Neutrophil (primary cell): ENCODE measurements around the gene MICAL3.

Experiments
- H3K27ac ChIP-seq: fragments of 200-600 bp; sonication (generic); 2 replicates; pipeline ENCODE4 v1.5.1; 2016; ENCODE audit warnings: mild to moderate bottlenecking, moderate library complexity
- H3K27me3 ChIP-seq: fragments of 200-600 bp; sonication (generic); 2 replicates; pipeline ENCODE4 v1.6.0; 2016; ENCODE audit warnings: mild to moderate bottlenecking
- H3K36me3 ChIP-seq: fragments of 200-600 bp; sonication (generic); 2 replicates; pipeline ENCODE4 v1.5.1; 2017
- H3K4me1 ChIP-seq, 2 experiments: fragments of 200-600 bp in 1 of 2; sonication (generic) in 1 of 2; 1 replicate in 1 of 2; 2 replicates in 1 of 2; pipeline versions ENCODE4 v1.5.1 to v1.6.1; 2013 to 2016; ENCODE audit warnings: low read depth in 1 of 2, low read length in 1 of 2, mild to moderate bottlenecking in 1 of 2, moderate library complexity in 1 of 2; ENCODE audit not compliant: control insufficient read depth in 1 of 2, insufficient read depth in 1 of 2
- H3K4me3 ChIP-seq, 2 experiments: fragments of 200-600 bp in 1 of 2; sonication (generic) in 1 of 2; 1 replicate in 1 of 2; 2 replicates in 1 of 2; pipeline ENCODE4 v1.5.1; 2013 to 2016; ENCODE audit warnings: low read depth in 1 of 2, low read length in 1 of 2, mild to moderate bottlenecking in 1 of 2, moderate library complexity in 1 of 2
- H3K9me3 ChIP-seq: fragments of 200-600 bp; sonication (generic); 2 replicates; pipeline ENCODE4 v1.5.1; 2016
- TF ChIP-seq, protein P1 (sequence below): fragments of 200-600 bp; sonication (generic); IDR thresholded peaks from 2 replicates; pipeline ENCODE4 v1.5.1; 2016; ENCODE audit warnings: antibody characterized with exemption

The MICAL3 gene

DNA sequence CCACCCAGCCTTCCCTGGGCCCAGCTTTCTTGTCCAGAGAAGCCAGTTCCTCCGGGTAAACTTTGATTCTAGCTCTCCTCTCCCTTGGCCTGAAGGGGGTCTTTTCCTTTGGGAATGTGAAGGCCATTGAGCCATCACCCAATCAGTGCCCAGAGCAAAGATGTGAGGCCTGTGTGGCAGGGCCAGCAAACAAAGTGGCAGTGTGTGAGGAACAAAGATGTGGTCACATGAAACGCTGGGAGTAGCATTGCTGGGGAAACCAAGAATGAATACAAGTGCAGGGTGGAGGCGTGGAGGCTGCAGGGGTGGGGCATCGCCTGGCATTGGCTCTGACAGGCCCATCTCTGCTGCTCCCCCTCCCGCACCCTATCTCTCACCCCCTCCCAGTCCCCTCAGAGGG is 158.2 kb downstream of the MICAL3 start:
- Histone ChIP-seq H3K4me1 (no peaks in the 10 kb centered on the region), H3K27ac (no peak overlapping the region), H3K4me3 (no peak overlapping the region), H3K27me3 (no peaks in the 10 kb centered on the region), H3K36me3 (no peaks in the 10 kb centered on the region), H3K9me3 (no peaks in the 10 kb centered on the region)
- TF ChIP-seq, protein P1, sequence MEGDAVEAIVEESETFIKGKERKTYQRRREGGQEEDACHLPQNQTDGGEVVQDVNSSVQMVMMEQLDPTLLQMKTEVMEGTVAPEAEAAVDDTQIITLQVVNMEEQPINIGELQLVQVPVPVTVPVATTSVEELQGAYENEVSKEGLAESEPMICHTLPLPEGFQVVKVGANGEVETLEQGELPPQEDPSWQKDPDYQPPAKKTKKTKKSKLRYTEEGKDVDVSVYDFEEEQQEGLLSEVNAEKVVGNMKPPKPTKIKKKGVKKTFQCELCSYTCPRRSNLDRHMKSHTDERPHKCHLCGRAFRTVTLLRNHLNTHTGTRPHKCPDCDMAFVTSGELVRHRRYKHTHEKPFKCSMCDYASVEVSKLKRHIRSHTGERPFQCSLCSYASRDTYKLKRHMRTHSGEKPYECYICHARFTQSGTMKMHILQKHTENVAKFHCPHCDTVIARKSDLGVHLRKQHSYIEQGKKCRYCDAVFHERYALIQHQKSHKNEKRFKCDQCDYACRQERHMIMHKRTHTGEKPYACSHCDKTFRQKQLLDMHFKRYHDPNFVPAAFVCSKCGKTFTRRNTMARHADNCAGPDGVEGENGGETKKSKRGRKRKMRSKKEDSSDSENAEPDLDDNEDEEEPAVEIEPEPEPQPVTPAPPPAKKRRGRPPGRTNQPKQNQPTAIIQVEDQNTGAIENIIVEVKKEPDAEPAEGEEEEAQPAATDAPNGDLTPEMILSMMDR, result no peak

DNA sequence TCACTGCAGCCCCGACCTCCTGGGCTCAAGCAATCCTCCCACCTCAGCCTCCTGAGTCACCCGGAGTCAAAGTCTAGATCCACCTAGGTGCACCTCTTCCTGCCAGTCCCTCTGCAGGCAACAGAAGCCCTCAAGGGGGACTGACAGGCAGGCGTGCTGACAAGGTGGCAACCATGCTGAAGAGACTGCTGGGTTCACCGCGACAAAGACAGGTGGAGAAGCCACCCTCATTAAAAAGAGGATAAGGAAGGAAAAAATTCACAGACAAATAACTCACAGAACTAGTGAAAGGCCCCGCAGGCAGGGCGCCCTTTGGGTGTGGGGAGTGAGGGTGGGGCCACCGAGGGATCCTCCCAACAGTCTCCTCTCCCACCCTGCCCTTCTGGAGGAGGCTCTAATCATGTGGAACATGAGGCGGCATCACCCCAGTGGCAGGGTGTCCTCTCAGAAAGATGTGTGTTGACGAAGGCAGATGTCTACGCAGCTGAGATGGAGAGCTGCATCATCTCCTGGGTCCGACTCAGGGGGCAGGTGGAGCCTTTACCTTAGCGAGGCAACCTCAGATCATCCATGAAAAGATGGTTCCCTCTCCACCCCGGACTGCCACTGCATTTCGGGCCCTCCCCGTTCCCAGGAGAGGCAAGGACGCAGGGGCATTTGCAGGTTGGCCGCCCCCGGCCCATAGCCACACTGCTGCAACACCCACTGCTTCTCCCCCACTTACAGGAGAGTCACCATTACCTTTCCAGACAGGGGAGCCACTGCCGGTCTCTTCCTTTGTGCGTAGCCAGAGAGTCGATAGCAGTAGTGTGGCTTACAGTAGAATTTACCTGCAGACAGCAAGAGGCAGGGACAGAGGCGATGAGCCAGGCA is 158.9 kb downstream of the MICAL3 start:
- no peaks in the 10 kb centered on the region for H3K9me3 ChIP-seq
- H3K4me1 ChIP-seq, result no peaks in the 10 kb centered on the region
- H3K4me3 ChIP-seq, result no peak overlapping the region
- no peak overlapping the region for H3K27ac ChIP-seq
- H3K36me3 ChIP-seq, result no peaks in the 10 kb centered on the region
- TF ChIP-seq, protein P1, result no peak
- no peaks in the 10 kb centered on the region for H3K27me3 ChIP-seq

DNA sequence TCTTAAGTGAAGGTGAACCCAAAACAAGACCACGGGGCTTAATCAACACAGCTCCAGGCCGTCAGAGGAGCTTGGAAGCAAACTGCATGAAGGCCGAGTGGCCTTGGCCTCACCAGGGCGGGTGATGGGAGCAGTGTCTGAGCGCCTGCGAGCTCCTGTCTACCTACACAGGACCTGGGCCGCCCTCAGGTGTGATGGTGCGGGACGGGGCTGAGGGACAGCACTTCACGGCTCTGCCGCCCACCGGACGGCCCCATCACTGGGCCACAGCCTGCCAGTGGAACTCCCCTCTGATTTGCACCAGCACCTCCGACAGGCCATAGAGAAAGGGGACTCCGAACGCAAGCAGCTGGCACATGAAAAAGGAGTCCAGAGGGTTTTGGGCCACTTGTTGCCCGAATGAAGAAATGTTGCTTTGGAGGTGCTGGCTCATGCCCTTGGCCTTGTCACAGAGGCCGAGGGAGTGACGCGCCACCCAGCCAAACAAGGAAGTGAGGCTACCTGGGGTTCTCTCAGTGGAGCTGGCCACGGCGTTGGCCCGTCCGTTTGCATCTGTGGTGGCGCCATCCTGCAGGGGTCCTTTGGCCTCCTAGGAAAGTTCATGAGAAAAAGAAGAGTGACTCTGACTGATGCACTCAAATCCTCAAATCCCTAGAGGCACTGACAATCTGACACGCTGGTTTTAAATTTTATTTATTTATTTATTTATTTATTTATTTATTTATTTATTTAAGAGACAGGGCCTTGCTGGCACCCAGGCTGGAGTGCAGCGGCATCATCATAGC is 159.8 kb downstream of the MICAL3 start:
- H3K27me3 ChIP-seq, result no peaks in the 10 kb centered on the region
- H3K9me3 ChIP-seq, result no peaks in the 10 kb centered on the region
- TF ChIP-seq, protein P1, result no peak
- H3K4me3 ChIP-seq, result no peak overlapping the region
- H3K27ac ChIP-seq, result no peak overlapping the region
- no peaks in the 10 kb centered on the region for H3K4me1 ChIP-seq
- no peaks in the 10 kb centered on the region for H3K36me3 ChIP-seq

DNA sequence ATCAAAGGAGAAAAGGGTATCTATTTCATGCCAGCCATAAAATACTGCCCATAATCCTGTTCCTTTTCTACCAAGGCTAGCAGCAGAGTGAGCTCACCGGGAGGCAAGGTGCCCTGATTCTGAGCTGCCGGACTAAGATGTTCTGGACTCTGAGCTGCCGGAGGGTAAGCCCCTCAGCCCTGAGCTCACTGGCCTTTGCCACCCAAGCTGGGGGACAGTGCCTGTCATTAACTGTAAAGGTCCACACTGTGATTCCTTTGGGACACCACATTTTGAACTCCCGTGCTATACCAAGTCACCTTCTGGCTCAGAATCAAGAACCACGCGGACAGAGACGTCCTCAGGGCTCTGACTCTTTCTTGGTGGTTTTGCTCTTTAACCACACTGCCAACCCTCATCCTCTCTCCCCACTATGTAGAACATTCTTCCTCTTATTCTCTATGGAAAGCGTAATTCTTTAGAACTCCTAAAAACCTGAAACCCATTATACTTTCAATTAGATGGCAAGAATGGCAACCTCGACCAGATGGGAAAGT is 161.6 kb downstream of the MICAL3 start:
- H3K4me1 ChIP-seq, result no peaks in the 10 kb centered on the region
- H3K27ac ChIP-seq, result no peak overlapping the region
- no peaks in the 10 kb centered on the region for H3K36me3 ChIP-seq
- TF ChIP-seq, protein P1, result no peak
- no peak overlapping the region for H3K4me3 ChIP-seq
- H3K27me3 ChIP-seq, result no peaks in the 10 kb centered on the region
- no peaks in the 10 kb centered on the region for H3K9me3 ChIP-seq

DNA sequence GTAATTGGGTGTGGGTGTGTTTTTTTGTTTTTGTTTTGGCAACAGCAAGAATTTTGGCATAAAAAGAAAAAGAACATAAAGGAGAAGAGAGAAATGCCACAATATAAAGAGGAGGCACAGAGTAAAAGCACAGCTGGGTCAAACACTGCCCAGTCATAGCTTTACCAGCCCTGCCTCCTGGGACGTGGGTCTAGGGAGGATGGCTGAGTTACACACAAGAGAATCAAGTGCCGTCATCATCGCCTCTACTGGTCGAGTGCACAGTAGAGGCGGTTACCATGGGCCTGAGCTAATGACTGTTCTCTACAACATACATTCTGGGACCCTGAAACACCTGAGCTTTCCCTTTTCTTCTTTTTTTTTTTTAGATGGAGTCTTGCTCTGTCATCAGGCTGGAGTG is 162.5 kb downstream of the MICAL3 start:
- H3K4me3 ChIP-seq, result no peak overlapping the region
- no peaks in the 10 kb centered on the region for H3K27me3 ChIP-seq
- no peaks in the 10 kb centered on the region for H3K9me3 ChIP-seq
- H3K27ac ChIP-seq, result no peak overlapping the region
- H3K4me1 ChIP-seq, result no peaks in the 10 kb centered on the region
- TF ChIP-seq, protein P1, result no peak
- H3K36me3 ChIP-seq, result no peaks in the 10 kb centered on the region
